ENCODE results near the gene SNX10.
"Not testable (repeated sequence)": the region's sequence is repeated elsewhere in the genome, so short reads cannot be mapped to it uniquely, and the experiment has no call there.

SNX10 gene, protein sequence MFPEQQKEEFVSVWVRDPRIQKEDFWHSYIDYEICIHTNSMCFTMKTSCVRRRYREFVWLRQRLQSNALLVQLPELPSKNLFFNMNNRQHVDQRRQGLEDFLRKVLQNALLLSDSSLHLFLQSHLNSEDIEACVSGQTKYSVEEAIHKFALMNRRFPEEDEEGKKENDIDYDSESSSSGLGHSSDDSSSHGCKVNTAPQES

GRCh38 chr7:26291699-26292538, at the start of gene SNX10:
Gene SNX10 (plus strand): TSS chr7:26291862. CDS start chr7:26346443, 54,581 bp downstream.
- Histone ChIP-seq H3K27me3 (ENCODE audit: control insufficient read depth, insufficient read depth, low read length) (no peaks in the 10 kb centered on the region), H3K9me3 (ENCODE audit: control insufficient read depth, insufficient read depth, low read length) (no peaks in the 10 kb centered on the region), H3K36me3 (ENCODE audit: control insufficient read depth, insufficient read depth, low read length) (peaks cover 2% of the 10 kb centered on the region), H3K9ac (ENCODE audit: low read depth, low read length) (peak within 1 kb of the TSS; percentile 42), H3K4me3 (ENCODE audit: low read depth, low read length) (peak within 1 kb of the TSS; percentile 54), H3K4me1 (ENCODE audit: control insufficient read depth, insufficient read depth, low read length) (no peaks in the 10 kb centered on the region)

DNA sequence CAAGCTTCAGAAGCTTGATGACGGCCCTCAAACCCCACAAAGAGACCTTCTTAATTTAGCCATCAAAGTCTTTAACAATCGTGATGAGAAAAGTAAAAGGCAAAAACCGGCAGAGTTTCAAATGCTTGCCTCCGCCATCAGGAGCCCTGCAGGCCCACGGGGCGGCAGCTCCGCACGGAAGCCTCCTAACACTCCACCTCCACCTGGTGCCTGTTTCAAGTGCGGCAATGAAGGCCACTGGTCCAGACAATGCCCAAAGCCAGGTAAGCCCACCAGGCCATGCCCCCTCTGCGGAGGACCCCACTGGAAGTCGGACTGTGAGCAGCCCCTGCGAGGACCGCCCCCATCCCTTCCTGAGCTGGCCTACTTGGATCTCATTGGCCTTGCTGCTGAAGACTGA, 46.5 kb upstream of the SNX10 start:
- H3K36me3 ChIP-seq (ENCODE audit: control insufficient read depth, insufficient read depth, low read length): no peaks in the 10 kb centered on the region
- H3K9me3 ChIP-seq (ENCODE audit: control insufficient read depth, insufficient read depth, low read length): no peaks in the 10 kb centered on the region
- H3K4me3 ChIP-seq (ENCODE audit: low read depth, low read length): no peak overlapping the region
- H3K27me3 ChIP-seq (ENCODE audit: control insufficient read depth, insufficient read depth, low read length): no peaks in the 10 kb centered on the region
- H3K9ac ChIP-seq (ENCODE audit: low read depth, low read length): no peak overlapping the region
- no peaks in the 10 kb centered on the region for H3K4me1 ChIP-seq (ENCODE audit: control insufficient read depth, insufficient read depth, low read length)

DNA sequence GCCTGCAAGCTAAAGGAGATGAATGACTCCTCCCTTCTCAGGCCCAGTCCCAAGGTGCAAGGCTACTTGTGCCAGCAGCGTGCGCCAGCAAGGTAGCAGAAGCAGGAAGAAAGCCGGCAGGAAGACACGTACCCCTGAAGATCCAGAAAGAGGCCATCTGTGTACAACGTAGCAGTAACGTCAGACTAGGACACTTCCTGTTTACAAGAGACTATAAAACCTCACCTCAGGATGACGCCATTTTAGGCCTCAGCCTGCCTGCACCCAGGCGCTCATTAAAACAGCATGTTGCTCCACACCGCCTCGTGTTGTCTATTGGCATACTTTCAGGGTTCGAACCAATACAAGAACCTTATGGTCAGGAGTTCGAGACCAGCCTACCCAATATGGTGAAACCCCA, 41.4 kb upstream of the SNX10 start:
- Histone ChIP-seq H3K4me1 (ENCODE audit: control insufficient read depth, insufficient read depth, low read length) (no peaks in the 10 kb centered on the region), H3K27me3 (ENCODE audit: control insufficient read depth, insufficient read depth, low read length) (no peaks in the 10 kb centered on the region), H3K9me3 (ENCODE audit: control insufficient read depth, insufficient read depth, low read length) (no peaks in the 10 kb centered on the region), H3K36me3 (ENCODE audit: control insufficient read depth, insufficient read depth, low read length) (no peaks in the 10 kb centered on the region), H3K4me3 (ENCODE audit: low read depth, low read length) (no peak overlapping the region), H3K9ac (ENCODE audit: low read depth, low read length) (no peak overlapping the region)

GRCh38 chr7:26261866-26262265, 29.8 kb upstream of the SNX10 start:
- H3K4me1 ChIP-seq (ENCODE audit: control insufficient read depth, insufficient read depth, low read length); H3K27me3 ChIP-seq (ENCODE audit: control insufficient read depth, insufficient read depth, low read length); H3K9me3 ChIP-seq (ENCODE audit: control insufficient read depth, insufficient read depth, low read length); H3K4me3 ChIP-seq (ENCODE audit: low read depth, low read length); H3K36me3 ChIP-seq (ENCODE audit: control insufficient read depth, insufficient read depth, low read length); H3K9ac ChIP-seq (ENCODE audit: low read depth, low read length): not testable (repeated sequence)

- no peak overlapping the region for H3K9ac ChIP-seq (ENCODE audit: low read depth, low read length)
- H3K4me1 ChIP-seq (ENCODE audit: control insufficient read depth, insufficient read depth, low read length): no peaks in the 10 kb centered on the region
- H3K4me3 ChIP-seq (ENCODE audit: low read depth, low read length): no peak overlapping the region
- H3K27me3 ChIP-seq (ENCODE audit: control insufficient read depth, insufficient read depth, low read length): no peaks in the 10 kb centered on the region
- H3K9me3 ChIP-seq (ENCODE audit: control insufficient read depth, insufficient read depth, low read length): no peaks in the 10 kb centered on the region
- no peaks in the 10 kb centered on the region for H3K36me3 ChIP-seq (ENCODE audit: control insufficient read depth, insufficient read depth, low read length)
Observed at GRCh38 chr7:26265065-26265464, 26.6 kb upstream of the SNX10 start.

DNA sequence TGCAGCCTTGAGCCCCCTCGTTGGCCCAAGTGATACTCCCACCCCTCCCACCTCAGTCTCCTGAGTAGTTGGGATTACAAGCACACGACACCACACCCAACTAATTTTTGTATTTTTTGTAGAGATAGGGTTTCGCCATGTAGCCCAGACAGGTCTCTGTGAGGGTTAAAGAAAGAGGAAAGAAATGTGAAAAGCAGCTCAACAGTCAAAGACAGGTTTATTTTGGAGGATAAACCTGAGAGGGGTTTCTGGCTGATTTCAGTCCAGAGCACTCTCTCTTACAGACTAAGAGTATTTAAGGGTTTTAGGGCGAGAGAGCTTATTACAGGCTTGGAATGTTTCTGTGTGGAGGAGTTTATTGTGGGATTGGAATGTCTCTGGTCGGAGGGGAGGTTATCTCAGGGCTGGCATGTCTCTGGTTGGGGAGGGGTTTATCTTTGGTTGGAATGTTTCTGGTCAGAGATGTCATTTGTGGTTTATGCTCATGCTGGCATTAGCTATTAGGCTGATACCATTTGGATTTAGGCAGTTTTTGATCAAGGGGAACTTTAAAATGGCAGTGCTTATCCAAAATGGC, 26.1 kb upstream of the SNX10 start:
- Histone ChIP-seq H3K4me1 (ENCODE audit: control insufficient read depth, insufficient read depth, low read length) (no peaks in the 10 kb centered on the region), H3K9ac (ENCODE audit: low read depth, low read length) (no peak overlapping the region), H3K4me3 (ENCODE audit: low read depth, low read length) (no peak overlapping the region)

DNA sequence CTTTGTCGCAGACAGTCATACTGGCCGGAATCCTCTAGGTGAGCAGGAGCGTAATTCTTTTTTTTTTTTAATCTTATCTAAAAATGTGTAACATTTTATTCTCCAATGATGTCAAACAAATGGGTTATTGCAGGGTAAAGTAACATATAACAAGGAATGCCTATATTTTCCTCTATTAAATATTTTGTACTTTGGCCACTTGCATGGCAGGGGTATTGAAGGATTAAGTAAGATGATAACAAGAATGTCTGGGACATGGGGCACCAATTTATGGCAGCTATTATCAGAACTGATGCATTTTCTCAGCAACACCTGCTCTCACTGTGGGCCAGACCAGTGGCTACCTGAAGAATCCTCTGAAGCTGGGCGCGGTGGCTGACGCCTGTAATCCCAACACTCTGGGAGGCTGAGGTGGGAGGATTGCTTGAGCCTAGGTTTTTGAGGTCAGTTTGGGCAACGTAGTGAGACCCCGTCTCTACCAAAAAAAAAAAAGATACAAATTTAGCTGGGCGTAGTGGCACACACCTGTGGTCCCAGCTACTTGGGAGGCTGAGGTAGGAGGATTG, 24.0 kb upstream of the SNX10 start:
- Histone ChIP-seq H3K36me3 (ENCODE audit: control insufficient read depth, insufficient read depth, low read length) (no peaks in the 10 kb centered on the region), H3K9me3 (ENCODE audit: control insufficient read depth, insufficient read depth, low read length) (no peaks in the 10 kb centered on the region), H3K4me1 (ENCODE audit: control insufficient read depth, insufficient read depth, low read length) (no peaks in the 10 kb centered on the region), H3K9ac (ENCODE audit: low read depth, low read length) (no peak overlapping the region), H3K4me3 (ENCODE audit: low read depth, low read length) (no peak overlapping the region), H3K27me3 (ENCODE audit: control insufficient read depth, insufficient read depth, low read length) (no peaks in the 10 kb centered on the region)

More for the DNA sequence above, 26.1 kb upstream of the SNX10 start:
- no peaks in the 10 kb centered on the region for H3K27me3 ChIP-seq (ENCODE audit: control insufficient read depth, insufficient read depth, low read length)
- no peaks in the 10 kb centered on the region for H3K36me3 ChIP-seq (ENCODE audit: control insufficient read depth, insufficient read depth, low read length)
- H3K9me3 ChIP-seq (ENCODE audit: control insufficient read depth, insufficient read depth, low read length): no peaks in the 10 kb centered on the region

DNA sequence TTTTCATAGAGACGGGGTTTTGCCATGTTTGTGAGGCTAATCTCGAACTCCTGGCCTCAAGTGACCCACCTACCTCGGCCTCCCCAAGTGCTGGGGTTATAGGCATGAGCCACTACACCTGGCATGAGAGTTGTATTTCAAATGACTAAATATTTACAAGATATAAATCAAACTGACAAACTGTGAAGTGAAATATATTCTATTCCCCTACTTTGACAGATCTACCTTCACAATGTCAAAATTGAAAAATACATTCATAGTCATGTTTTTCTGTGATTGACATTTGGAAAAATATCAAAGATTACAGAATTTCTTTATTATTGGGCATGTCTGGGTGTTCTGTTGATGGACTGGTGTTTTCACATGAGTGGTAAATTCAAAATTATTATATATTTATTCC, 16.4 kb upstream of the SNX10 start:
- no peak overlapping the region for H3K4me3 ChIP-seq (ENCODE audit: low read depth, low read length)
- H3K36me3 ChIP-seq (ENCODE audit: control insufficient read depth, insufficient read depth, low read length): no peaks in the 10 kb centered on the region
- no peak overlapping the region for H3K9ac ChIP-seq (ENCODE audit: low read depth, low read length)
- H3K9me3 ChIP-seq (ENCODE audit: control insufficient read depth, insufficient read depth, low read length): no peaks in the 10 kb centered on the region
- H3K4me1 ChIP-seq (ENCODE audit: control insufficient read depth, insufficient read depth, low read length): no peaks in the 10 kb centered on the region
- no peaks in the 10 kb centered on the region for H3K27me3 ChIP-seq (ENCODE audit: control insufficient read depth, insufficient read depth, low read length)

DNA sequence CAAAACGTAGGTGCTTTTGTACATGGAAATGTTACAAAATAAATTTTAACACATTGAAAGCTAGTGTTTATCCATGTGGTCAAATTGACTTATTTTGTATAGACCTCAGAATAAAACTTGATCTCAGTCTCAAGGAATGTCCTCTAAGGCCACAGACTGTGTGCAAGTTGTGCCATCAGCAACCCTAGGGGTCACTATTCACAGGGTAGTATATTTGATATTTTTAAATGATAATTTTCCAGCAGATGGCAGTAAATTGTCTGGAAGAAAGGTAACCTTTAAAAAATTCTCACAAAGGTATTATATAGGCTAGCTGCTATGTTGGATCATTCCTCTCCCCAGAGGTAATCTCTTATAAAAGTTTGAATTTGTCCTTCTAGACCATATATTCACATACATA, 12.9 kb upstream of the SNX10 start:
- no peak overlapping the region for H3K9ac ChIP-seq (ENCODE audit: low read depth, low read length)
- H3K9me3 ChIP-seq (ENCODE audit: control insufficient read depth, insufficient read depth, low read length): no peaks in the 10 kb centered on the region
- H3K36me3 ChIP-seq (ENCODE audit: control insufficient read depth, insufficient read depth, low read length): no peaks in the 10 kb centered on the region
- H3K4me1 ChIP-seq (ENCODE audit: control insufficient read depth, insufficient read depth, low read length): no peaks in the 10 kb centered on the region
- H3K4me3 ChIP-seq (ENCODE audit: low read depth, low read length): no peak overlapping the region
- no peaks in the 10 kb centered on the region for H3K27me3 ChIP-seq (ENCODE audit: control insufficient read depth, insufficient read depth, low read length)

GRCh38 chr7:26279405-26279804, 12.3 kb upstream of the SNX10 start:
- Histone ChIP-seq H3K4me1 (ENCODE audit: control insufficient read depth, insufficient read depth, low read length) (no peaks in the 10 kb centered on the region), H3K9me3 (ENCODE audit: control insufficient read depth, insufficient read depth, low read length) (no peaks in the 10 kb centered on the region), H3K4me3 (ENCODE audit: low read depth, low read length) (no peak overlapping the region), H3K9ac (ENCODE audit: low read depth, low read length) (no peak overlapping the region), H3K27me3 (ENCODE audit: control insufficient read depth, insufficient read depth, low read length) (no peaks in the 10 kb centered on the region), H3K36me3 (ENCODE audit: control insufficient read depth, insufficient read depth, low read length) (no peaks in the 10 kb centered on the region)

- H3K9ac ChIP-seq (ENCODE audit: low read depth, low read length): no peak overlapping the region
- H3K4me3 ChIP-seq (ENCODE audit: low read depth, low read length): no peak overlapping the region
- no peaks in the 10 kb centered on the region for H3K36me3 ChIP-seq (ENCODE audit: control insufficient read depth, insufficient read depth, low read length)
- H3K9me3 ChIP-seq (ENCODE audit: control insufficient read depth, insufficient read depth, low read length): no peaks in the 10 kb centered on the region
- H3K27me3 ChIP-seq (ENCODE audit: control insufficient read depth, insufficient read depth, low read length): no peaks in the 10 kb centered on the region
- no peaks in the 10 kb centered on the region for H3K4me1 ChIP-seq (ENCODE audit: control insufficient read depth, insufficient read depth, low read length)
Observed at GRCh38 chr7:26280097-26280496, 11.6 kb upstream of the SNX10 start.

GRCh38 chr7:26280723-26281122, 10.9 kb upstream of the SNX10 start:
- Histone ChIP-seq H3K36me3 (ENCODE audit: control insufficient read depth, insufficient read depth, low read length) (no peaks in the 10 kb centered on the region), H3K4me3 (ENCODE audit: low read depth, low read length) (no peak overlapping the region), H3K27me3 (ENCODE audit: control insufficient read depth, insufficient read depth, low read length) (no peaks in the 10 kb centered on the region), H3K9me3 (ENCODE audit: control insufficient read depth, insufficient read depth, low read length) (no peaks in the 10 kb centered on the region), H3K9ac (ENCODE audit: low read depth, low read length) (no peak overlapping the region), H3K4me1 (ENCODE audit: control insufficient read depth, insufficient read depth, low read length) (no peaks in the 10 kb centered on the region)

Measured in iPS-15b (cell line).